NCI-H446 treated with DMSO at 0.1 percent for 48 hours (cell line): Measurements from ENCODE around the gene UQCRC1.

Experiments used
- DNase-seq: peaks from one replicate; lab custom pipeline; 2025; lab: John Stamatoyannopoulos, UW

Gene UQCRC1

GRCh38 chr3:48609088-48610005 is at the start of gene UQCRC1:
UQCRC1 (minus strand) TSS chr3:48609646; CDS start chr3:48609620, 26 bp downstream.
- peak; percentile 66 for DNase-seq

DNA sequence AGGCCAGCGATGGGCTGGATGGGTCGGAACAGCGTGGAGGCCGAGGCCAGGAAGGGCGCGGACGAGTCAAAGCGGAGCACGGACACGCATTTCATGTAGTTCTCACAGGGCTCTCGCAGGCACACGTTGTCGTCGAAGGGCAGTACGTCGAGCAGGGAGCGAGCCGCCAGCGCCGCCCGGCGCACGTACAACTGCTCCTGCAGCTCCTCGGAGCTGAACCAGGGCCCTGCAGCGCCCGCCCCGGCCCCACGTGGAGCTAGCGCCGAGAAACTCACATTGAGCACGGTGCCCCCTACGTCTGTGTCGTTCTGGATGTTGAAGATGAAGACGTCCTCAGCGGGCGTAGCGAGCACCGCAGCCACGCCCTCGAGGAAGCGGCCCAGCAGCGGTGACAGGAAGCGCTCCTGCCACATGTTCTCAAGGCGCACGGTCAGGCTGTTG is 47.4 kb upstream of the UQCRC1 start:
- no peak for DNase-seq

GRCh38 chr3:48656061-48656840 is 46.8 kb upstream of the UQCRC1 start:
- DNase-seq: no peak

DNA sequence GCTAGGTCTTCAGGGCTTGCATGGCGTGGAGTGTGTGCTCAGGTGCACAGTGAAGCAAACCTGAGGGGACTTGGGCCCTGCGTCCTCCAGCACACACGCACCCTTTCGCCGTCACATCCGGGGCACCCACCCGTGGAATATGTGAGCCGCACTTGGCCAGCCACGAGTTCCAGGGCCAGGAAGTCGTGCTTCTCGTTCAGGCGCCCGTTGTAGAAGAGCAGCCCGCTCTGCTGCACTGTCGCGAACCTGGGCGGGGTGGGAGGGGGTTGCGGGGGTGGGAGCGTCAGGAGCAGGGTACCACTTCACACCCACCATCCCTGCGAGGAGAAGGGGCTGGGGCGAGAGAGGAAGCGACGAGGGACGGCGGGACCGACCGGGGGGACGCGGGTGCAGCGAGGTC is 46.2 kb upstream of the UQCRC1 start:
- DNase-seq: no peak

GRCh38 chr3:48655063-48655462 is 45.6 kb upstream of the UQCRC1 start:
- DNase-seq: no peak

DNA sequence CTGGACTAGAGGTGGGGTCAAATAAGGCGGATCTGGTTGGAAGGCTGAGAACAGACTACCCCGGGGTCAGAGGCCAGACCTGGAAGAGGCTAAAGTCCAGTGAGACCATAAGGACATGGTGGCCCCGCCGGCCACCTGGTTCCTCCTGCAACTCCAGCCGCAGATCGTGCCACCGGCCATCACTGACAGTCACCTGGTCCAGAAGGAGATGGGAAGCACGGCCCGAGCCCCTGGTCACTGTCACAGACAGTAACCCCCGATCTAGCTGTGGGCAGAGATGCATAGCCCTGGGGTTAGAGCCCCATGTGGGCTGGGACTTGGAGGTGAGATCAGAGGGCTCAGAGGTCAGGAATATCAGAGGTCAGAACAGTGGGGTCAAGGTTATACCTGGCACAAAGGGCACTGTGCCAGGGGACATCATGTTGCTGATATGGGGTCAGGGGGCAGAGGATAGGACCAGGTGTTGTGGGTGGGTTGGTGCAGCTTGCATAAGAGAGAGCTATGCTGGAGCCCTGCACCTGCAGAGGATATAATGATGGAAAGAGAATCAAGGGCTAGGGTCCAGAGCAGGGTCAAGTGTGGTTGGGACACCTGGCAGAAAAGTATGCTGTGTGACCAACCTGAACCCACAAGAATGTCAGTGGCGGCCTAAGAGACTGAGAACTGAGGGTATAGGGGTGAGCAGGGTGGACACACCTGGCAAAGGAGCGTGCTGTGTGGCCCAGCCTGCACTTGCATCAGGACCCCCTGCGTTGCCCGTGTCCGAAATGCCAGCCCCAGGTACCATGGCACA is 43.7 kb upstream of the UQCRC1 start:
- no peak for DNase-seq

GRCh38 chr3:48651771-48652170 is 42.3 kb upstream of the UQCRC1 start:
- DNase-seq: no peak

DNA sequence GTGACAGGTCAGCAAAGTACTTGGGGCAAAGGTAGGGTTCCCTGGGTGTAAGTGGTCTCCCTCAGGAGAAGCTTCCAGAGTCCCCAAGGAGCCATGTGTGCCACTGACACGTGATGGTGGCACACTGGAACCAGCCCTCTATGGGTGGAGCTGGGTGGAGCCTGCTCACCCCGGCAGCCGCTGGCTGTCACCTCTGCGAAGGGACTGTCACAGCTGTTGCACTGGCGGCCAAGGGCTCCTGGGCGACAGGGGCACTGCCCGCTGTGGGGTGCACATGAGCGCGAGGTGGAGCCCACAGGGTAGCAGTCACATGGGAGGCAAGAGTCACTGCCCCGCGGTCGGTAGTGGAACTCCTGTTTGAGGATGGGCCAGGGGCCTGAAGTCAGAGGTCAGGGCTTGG is 41.3 kb upstream of the UQCRC1 start:
- no peak for DNase-seq

GRCh38 chr3:48648188-48648850 is 38.9 kb upstream of the UQCRC1 start:
- no peak for DNase-seq

DNA sequence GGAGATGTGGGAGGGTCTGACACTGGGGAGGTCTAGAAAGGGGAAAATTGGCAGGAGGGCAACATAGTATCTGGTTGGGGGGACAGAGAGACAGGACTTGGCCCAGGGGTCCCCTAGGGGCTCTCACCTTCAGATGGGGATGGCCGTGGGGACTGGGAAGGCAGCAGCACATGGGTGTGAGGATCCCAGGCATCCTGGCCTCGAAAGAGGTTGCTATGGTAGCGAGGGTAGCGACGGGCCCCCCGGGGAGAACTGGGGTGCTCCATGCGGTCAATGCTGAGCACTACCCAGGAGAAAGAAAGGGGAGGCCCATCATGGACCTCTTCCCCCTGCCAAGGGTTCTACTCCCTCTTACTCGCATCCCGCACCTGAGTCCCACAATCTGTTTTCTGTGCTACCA is 38.3 kb upstream of the UQCRC1 start:
- no peak for DNase-seq

DNA sequence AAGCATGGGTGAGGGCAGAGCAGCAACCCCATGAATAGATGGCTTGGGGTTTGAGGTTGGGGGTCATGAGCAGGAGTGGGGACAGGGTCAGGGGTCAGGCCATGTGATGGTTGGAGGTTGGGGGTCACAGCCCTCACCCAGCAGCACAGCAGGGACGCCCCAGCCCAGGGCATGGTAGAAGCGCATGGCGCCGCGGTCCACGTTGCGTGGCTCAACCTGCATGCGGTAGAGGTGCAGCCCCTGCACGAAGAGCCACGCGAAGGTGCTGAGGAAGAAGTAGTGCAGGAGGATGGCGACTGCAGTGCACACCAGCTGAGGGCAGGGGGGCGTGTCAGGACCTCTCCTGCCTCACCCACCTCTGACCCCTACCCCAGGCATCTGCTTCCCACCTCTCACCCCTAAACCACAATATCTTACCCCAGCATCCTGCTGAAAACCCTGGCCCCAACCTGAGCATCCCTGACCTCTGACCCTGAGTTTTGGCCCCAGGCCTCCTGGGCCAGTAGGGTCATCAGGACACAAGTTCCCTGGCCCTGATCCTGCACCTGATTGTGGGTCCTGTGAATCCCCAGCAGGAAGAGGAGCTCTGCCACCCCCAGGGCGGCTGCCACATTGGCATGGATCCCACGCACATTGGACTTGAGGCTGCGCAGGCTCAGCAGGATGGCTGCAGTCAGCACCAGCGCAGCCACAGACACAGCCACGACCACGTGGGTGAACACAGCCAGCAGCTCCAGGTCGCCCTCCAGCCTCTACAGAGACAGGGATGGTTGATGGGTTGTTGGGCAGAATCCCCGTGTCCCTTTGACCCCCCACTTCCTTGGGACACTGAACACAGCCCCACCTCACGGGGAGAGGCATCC is 35.7 kb upstream of the UQCRC1 start:
- no peak for DNase-seq

DNA sequence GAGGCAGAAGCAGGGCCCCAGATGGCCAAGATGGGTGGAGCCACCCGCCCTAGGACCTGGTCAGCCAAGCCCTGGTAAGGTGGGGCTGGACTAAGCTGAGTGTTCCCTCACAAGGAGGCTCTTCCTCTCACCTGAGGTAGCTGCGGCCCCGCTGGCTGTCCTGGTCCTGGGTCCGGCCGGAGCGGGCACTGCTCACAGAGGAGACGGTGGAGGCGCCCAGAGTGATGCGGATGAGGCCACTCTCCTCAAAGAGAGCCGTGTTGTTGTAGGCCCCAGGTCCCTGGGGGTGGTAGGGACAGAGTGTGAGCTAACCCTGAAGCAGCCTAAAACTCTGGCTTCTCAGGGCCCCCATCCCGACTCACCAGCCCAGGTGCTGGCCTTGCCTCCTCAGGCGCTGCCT is 33.2 kb upstream of the UQCRC1 start:
- DNase-seq: no peak

DNA sequence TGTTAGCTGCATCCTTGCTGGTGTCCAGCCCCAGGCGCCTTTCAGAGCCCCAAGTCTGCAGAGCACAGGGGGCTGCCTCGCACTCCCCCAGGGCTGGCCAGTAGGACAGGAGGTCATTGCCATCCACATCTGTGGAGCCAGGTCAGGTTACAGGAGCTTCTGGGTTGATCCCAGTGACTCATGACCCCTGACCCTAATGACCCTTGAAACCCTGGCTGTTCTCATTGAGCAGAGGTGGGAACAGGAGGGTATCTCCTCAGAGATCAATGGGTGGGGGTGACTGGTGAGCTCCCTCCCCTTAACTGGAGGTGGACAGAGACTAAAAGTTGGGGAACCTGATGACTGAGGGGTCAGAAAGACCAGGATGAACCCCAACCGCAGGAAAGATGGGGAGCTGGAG is 31.9 kb upstream of the UQCRC1 start:
- no peak for DNase-seq

DNA sequence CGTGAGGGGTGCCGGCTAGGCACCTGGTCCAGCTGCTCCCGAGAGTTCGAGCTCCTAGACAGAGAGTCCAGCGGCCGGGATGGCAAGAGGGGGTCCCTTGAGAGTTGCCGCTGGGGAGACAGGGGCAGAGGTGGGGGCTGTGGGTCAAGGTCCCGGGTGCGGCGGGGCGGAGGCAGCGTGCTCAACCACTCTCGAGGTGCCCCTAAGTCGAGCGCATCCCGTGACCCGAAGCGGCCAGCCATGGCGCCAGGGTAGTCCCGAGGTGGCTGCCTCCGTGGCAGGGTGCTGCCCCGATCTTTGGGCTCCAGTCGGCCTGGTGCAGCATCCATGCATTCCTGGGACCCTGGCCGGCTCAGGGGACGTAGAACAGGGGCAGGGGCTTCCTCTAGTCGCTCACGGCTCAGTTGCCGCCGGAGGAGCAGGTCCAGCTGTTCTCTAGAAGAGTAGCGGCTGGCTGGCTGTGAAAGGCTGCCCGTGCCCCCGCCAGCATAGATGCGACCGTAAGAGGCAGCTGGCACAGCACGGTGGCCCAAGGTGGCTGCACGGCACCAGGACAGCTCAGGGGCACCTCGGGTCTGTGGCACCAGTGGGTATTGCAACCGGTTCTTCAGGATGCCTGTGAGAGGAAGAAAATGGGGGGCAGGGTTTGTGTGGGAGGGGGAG is 30.6 kb upstream of the UQCRC1 start:
- DNase-seq: no peak

DNA sequence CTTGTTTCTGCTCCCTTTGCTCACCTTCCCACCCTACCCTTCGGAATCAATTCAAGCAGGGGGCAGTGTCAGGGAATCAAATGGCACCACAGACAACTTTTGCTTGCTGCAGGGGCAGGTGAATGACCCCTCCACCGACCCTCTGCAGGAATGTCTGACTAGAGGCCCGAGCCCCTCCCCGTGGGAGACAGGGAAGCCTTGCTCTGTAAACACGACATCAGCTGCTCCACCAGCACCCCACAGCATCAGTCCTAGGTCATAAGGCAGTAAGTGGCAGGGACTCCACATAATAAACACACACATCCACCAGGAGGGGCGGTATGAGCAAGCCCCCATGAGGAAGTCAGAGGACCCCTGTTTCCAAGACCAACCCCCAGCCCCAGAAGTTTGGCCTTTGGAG is 27.9 kb upstream of the UQCRC1 start:
- no peak for DNase-seq

- no peak for DNase-seq
Measured at GRCh38 chr3:48636149-48636655, 26.8 kb upstream of the UQCRC1 start.

- DNase-seq: peak; percentile 79
Measured at GRCh38 chr3:48635222-48636021, 26.0 kb upstream of the UQCRC1 start, which contains the start of gene SLC26A6. SLC26A6 (minus strand) TSS chr3:48635461; CDS start chr3:48635393, 68 bp downstream.

DNA sequence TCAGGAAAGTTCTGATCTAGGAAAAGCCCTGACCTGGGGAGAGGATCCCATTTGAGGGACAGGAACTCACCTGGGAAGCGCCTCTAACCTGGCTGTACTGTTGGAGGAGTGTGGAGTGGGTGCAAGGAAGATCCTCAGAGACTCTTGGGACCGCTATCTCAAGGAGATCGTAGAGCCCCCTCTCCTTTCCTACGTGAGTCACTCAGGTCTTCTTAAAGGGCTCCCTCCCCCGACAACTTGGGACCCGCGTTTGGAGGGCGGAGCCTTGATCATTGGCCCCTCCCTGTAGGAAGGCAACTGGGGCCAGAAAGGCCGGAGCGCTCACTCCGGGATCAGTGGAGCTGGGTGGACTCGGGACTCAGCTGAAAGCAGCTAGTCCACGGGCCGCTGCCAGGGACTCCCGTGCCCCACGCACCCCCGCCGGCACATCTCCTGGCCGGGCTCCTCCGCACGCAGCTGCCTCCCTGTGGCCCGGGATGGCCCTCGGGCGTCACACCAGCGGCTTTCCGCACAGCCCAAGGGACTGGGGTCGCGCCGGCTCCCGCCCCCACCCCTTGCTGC is 25.3 kb upstream of the UQCRC1 start:
- no peak for DNase-seq

GRCh38 chr3:48633743-48634142 is 24.3 kb upstream of the UQCRC1 start:
- DNase-seq: no peak
